ENCODE measurements around the gene SLC6A17.
A peak's percentile ranks its signal among the peaks of the same experiment; 100 is the strongest.

SLC6A17 gene

DNA sequence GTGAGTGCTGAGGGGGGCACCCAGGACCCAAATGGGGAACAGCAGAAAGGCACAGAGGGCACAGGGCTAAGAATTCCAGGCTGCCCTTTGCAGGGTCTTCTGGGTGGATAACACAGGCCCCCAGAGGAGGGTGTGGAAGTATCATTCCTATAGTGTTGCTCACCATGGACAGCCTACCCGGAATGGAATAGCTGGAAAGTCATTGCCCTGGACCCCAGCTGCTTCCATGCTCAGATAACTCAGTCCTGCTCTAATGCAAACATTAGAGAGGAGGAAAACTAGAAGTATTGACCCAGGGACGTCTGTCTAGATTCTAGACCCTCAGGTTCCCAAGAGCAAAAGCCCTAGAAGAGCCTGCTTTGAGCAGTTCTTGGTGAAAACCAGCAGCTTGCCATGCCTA, 24.7 kb downstream of the SLC6A17 start:
- DNase-seq (ENCODE audit: low read depth) = no peak

DNA sequence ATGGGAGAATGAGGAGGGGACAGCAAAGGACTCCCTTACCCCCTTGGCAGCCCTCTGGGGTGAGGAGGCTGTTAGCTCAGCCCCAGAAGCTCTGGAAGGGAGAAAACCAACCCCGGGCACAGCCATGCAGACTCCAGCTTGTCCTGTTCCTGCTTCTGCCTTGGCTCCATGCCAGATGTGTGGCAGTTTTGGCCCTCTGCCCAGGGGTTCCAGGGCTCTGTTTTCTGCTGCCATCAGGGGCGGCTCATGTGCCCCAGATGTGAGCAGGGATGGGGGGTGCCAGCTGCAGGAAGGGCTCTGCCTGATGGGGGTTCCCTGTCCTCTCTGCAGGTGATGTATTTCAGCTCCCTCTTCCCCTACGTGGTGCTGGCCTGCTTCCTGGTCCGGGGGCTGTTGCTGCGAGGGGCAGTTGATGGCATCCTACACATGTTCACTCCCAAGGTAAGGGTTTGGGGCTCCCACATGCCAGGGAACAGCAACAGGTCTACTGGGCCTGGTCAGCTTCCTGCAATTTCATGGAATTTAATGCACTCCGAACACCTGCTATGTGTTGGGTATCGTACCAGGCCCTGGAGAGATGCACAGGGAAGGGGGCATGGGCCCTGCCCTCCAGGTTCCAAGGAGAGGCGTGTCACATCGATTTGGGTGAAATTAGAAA, 26.1 kb downstream of the SLC6A17 start:
- DNase-seq (ENCODE audit: low read depth) = no peak

DNA sequence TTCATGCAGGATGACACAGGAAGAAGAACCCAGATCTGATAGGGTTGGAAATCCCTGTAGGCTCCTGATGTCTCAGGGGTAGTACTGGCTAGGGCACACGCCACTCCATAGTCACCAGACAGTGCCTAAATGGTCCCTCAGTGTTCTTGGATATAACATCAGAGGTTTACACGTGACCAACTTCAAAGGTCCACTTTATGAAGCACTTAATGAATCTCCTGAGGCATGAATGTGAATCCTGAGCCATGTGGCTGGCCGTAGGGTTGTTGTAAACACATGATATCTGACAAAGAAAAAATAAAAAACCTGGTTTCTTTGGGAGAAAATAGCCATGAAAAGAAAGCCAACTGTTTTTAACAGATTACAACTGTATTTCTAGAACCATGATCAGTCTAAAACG, 27.5 kb downstream of the SLC6A17 start:
- no peak for DNase-seq (ENCODE audit: low read depth)

DNA sequence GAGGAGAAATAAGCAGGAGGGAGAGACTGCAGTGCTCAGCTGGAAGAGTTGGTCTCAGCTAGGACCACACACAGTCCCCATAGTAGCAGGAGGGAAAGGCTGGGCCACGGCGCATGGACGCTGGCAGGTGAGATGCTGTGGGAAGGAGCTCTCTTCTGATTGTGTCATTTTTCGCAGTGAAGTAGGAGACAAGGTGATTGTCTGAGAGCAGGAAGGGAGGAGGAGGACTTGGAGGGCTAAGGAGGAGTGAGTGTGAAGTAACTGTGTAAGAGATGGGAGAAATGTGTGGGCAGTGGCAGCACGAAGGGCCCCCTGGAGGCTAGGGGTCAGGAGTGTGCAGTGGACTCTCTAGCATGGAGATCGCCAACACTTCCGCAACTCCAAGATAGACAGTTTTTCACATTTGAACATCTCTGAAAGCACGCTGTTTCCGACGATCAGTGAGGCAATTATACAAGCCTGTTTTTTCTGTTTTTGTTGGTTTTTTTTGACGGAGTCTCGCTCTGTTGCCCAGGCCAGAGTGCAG, 33.4 kb downstream of the SLC6A17 start:
- DNase-seq (ENCODE audit: low read depth) = no peak

DNA sequence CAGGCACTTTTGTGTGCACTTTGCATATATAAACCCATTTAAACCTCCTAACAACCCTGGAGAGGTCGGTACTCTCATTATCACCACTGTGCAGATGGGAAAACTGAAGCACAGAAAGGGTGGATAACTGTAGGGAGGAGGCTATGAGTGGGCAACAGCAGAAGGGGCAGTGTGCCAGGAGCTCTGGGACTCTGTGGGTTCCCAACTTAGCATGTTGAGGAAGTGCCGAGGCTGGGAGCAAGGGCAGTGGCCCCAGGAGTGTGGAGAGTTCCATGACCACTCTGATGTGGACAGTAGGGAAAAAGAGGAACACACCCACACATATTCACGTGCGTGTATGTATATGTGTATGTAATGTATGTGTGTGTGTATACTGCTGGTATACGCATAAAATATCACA, 34.2 kb downstream of the SLC6A17 start:
- no peak for DNase-seq (ENCODE audit: low read depth)

DNA sequence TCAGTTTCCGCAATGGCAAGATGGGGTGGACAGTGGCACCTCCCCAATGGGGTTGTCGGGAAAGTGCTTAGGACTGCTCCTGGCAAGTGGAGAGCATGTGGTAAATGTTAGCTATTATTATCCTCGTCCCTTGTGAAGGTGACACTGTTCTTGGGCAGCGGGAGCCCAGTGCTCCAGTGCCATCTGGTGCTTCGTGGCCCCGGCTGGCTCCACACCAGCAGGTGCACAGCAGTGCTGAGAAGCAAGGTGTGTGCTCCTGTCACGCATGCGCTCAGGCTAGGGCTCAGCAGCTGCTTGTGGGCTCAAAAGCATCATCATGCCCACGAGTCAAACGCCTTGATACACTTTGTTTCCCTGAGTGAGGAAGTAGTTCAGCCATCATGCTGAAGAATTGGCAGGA, 34.9 kb downstream of the SLC6A17 start:
- no peak for DNase-seq (ENCODE audit: low read depth)

DNA sequence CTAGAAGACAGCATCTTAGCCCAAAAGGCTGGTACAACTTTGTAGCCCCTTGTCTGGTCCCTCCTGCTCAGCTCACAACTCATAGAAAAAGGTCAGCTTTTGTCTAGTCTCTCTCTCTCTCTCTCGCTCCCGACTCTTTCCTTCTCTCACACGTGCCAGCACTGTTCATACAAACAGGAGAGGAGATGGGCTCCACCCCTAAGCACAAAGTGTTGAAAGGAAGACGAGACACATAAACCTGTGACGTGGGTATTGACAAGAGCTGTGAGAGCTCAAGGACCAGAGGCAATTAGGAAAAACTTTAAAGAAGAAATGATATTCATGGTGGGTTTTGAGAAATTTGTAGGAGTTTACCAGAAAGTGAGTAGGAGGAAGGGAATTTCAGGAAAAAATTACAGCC, 36.3 kb downstream of the SLC6A17 start:
- no peak for DNase-seq (ENCODE audit: low read depth)

DNA sequence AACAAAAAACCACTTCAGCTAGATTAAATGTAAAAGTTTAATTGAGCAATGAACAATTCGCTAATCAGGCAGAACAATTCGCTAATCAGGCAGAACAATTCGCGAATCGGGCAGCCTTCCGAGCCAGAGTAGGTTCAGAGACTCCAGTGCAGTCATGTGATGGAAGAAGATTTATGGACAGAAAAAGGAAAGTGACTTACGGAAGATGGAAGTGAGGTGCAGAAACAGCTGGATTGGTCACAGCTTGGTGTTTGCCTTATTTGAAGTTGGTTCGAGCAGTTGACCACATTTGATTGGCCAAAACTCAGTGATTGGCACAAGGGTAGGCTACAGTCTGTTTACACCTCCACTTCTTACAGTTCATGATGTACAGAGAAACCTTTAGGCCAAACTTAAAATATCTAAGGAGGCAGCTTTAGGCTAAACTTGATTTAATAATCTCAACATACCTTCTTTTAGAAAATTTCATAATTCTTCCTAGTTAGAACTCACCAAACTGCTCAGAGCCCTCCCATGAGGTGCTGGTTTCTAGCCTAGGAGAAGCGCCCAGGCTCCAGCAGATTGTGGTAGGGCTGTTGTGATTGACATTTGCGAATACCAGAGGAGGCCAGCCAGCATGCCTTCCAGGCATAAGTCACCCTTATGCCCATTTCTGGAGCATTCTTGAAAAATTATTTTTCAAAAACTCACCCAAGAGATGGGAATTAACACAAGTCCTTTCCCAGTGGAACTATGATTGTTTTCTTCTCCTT, 37.0 kb downstream of the SLC6A17 start:
- no peak for DNase-seq (ENCODE audit: low read depth)

DNA sequence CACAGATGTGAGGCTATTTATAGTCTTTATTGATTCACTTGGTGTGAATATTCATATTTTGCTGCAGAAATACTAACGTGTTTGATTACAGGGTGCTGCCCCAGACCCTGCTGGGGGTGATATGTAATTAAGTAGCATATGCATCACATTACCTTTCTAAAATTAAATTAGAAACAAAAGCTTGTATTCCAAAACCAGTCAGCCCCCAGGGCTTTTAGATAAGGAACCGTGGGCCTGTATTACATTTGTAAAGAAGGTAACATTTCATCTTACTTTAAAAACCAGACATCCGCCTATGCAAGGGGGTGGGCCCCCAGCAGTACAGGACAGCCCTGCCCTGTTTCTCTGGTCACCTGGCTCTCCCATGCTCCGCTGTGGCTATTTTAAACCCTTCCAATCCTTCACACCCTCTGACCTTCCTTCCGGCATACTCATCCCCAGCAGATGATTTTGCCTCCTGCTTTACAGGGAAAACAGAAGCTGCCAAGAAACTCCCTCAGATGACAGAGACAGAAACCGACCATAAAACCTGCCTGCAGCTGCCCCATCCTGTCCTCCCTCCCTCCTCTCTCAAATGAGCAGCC, 37.8 kb downstream of the SLC6A17 start:
- no peak for DNase-seq (ENCODE audit: low read depth)

DNA sequence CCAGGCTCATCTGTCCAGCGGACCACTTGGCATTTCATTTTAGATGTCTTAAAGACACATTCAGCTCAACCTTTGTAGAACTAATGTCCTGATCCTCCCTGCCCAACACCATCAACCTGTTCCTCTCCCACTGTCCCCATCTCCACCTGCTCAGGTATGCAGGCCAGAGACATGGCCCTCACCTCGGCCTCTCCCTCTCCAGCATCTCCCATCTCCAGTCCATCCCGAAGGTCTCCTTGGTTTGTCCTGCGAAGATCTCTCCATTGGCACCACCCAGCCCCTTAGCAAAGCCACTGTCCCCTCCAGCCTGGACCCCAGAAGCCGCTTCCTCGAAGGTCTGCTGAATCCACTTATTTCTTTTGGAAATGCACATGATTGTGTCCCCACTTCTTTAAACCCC, 38.9 kb downstream of the SLC6A17 start:
- DNase-seq (ENCODE audit: low read depth) = no peak

DNA sequence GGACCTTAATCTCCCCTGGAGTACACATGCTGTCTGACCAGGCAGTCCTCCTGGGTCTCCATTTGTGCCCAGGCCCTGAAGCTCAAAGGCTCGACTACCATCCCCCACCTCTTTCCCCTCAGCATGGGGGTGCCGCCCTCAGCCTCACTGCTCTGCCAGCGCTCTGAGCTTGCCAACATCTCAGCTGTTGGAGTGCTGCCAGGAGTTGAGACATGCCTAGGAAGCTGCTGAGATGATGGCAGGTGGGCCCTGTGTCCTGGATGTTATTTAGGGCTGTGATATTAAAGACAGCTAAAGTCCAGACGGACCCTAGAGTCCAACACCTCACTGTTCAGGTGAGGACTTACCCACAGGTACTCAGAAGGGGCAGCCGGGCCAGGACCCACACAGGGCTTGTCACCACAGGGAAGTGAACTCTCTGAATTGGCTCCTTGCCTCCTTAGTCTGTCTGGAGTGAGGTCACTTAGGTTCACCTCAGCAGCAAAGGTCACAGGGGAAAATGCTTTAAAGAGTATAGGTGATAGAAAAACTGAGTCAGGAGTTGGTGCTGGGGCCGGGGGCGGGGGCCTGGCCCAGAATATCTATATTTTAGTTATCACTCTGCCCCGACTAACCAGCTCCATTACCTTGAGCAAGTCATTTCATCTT, 40.1 kb downstream of the SLC6A17 start:
- DNase-seq (ENCODE audit: low read depth) = no peak

DNA sequence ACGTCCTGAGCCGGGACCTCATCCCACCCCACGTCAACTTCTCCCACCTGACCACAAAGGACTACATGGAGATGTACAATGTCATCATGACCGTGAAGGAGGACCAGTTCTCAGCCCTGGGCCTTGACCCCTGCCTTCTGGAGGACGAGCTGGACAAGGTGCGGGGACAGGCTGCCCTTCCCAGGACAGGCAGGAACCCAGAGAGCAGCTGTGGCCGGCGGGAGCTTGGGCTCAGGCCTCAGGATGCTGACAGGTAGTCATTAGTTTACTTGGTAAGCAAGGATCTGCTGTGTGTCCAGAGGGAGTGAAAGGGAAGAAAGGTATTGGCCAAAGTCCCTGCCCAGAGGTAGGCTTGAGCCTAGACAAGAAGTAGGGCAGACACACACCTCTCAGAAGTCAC, 42.2 kb downstream of the SLC6A17 start:
- no peak for DNase-seq (ENCODE audit: low read depth)

DNA sequence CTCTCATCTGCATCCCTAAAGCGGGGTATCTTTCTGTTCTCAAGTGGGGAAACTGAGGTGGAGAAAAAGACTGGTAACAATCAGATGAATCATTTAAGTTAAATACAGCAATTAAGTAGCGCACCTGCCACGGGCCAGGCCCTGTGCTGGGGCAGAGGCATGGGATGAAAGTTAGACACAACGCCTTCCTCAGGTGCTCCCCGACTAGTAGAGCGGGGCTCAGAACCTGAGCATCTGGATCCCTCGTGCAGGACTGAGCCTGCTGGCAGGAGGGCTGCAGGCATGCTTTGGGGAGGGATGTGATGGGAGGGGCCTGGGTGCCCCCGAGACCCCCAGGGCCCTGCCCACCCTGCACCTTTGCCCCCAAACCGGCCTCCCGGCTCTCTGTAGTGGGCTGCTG, 44.9 kb downstream of the SLC6A17 start:
- no peak for DNase-seq (ENCODE audit: low read depth)

DNA sequence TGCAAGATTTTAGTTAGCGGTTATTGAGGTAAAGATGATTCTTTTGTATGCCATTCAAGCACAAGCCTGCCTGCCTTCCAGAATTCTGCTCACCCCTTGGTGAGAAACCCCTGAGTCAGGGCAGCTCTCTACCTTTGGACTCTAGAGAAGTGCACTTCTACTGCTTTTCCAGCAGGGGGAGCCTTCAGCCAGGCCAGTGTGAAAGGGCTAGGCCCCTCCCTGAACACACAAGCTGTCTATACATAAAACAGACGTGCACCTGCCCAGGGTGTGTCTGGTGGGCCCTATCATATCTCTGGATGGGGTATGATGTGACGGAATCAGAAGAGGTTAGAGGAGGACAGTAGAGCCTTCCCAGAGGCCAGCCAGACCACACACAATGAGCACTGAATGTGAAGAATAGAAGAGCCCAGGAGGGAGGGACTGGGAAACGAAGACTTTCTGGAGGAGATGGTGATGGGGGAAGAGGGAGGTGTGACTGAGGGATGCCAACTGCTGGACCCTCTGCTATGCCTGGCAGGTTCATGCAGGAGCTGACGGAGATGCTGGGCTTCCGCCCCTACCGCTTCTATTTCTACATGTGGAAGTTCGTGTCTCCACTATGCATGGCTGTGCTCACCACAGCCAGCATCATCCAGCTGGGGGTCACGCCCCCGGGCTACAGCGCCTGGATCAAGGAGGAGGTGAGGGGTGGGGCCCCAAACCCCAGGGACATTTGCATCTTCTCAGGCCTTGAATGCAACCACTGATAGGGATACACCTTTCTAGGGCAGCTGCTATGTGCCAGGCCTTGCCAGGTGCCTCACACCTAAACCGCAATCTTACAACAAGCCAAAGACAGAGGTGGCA, 46.8 kb downstream of the SLC6A17 start:
- DNase-seq (ENCODE audit: low read depth) = peak; percentile 24

DNA sequence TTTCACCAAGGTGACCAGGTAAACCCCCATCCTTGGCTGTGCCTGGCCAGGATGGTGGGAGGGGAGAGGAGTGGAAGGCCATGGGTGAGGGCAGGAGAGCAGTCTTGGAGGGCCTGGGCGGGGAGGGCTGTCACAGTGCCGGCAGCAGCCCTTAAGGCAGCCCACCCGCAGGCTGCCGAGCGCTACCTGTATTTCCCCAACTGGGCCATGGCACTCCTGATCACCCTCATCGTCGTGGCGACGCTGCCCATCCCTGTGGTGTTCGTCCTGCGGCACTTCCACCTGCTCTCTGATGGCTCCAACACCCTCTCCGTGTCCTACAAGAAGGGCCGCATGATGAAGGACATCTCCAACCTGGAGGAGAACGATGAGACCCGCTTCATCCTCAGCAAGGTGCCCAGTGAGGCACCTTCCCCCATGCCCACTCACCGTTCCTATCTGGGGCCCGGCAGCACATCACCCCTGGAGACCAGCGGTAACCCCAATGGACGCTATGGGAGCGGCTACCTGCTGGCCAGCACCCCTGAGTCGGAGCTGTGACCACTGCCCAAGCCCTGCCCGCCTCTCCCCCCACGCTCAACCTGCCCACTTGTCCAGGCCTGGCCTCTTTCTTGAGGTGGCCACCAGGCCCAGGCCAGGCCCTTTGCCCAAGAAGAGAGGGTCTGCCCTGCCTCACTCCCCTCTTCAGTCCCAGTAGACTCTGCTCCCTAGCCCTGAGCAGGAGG, 47.8 kb downstream of the SLC6A17 start:
- no peak for DNase-seq (ENCODE audit: low read depth)

DNA sequence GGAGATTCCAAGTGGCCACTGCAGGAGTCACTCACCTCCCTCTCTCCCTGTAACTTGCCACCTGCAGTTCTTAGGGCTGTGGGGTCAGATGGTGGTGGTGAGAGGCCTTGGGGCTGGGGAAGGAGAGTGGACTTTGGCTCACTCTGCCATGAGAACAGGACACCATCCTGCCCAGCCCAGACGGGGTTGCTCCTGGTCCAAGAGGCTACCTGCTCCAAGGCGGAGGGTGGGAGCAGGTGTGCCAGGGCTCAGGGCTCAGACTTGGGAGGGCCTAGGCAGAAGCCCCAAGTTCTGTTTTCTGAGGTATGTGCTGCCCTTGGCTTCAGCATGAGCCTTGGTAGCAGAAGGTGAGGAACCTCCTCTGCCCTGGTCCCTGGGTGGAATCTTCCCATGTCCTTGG, 48.5 kb downstream of the SLC6A17 start:
- no peak for DNase-seq (ENCODE audit: low read depth)

DNA sequence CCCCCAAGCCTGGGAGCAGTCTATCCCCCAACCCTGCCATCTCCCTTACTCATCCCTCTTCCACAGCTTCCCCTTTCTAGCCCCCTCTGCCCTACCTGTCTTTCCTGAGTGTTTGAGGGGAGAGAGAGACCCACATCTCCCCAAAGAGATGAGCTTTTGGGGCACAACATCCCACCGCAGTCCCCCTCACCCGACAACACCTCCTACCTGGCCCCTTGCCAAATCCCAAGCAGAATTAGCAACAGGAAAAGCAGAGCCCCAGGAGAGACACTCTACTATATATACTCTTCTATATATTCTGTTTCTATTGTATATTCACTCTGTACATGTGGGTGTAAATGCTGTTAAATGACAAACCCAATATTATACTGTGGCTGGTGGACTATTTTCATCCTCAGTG, 49.9 kb downstream of the SLC6A17 start:
- DNase-seq (ENCODE audit: low read depth) = no peak

DNA sequence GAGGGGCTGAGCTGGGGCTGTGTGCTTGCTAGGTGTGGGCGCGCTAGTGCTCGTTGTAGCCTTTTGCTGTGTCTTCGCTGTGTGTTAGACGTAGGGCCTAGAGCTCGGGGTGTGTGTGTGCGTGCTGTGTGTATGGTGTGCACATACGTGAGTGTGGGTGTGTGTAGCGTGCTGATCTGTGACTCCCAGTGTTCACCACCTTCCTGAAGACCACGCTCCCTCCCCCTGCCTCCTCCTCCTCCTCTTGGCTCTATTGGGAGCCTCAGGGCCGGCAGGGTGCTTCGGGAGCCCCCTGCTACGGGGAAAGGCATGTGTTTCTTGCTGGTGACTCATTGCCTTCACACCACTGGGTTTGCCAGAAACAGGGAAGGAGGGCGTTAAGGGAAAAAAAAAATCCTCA, 50.4 kb downstream of the SLC6A17 start:
- no peak for DNase-seq (ENCODE audit: low read depth)

DNA sequence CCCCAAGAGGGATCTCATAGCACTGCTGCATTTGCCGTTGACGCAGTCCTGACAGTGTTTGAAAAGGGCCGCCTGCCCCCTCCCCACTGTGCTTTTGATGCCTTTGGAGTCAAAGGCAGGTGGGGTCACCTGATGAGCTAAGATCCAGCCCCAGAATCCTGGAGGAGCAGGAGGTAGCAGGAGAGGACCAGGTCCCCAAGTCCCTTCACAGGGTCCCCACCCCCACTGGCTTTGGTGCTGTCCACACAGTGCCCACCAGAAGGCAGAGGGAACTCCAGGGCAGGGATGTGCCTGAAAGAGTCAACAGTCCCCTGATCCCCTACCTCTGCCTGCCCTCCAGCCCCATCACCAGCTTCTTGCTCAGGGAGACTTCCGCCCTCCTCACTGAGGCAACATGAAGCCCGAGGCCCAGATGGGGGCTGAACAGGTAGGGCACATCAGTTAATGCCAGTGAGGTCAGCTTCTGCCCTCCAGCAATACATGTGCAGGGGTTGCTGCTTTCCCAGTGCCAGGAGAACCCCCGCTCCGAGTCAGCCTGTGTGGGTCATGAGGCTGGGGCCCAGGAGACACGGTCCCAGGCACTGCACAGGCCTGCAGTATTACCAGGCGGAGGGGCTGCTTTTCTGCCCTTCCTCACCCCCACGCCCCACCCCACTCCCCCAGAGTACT, 51.0 kb downstream of the SLC6A17 start:
- no peak for DNase-seq (ENCODE audit: low read depth)

DNA sequence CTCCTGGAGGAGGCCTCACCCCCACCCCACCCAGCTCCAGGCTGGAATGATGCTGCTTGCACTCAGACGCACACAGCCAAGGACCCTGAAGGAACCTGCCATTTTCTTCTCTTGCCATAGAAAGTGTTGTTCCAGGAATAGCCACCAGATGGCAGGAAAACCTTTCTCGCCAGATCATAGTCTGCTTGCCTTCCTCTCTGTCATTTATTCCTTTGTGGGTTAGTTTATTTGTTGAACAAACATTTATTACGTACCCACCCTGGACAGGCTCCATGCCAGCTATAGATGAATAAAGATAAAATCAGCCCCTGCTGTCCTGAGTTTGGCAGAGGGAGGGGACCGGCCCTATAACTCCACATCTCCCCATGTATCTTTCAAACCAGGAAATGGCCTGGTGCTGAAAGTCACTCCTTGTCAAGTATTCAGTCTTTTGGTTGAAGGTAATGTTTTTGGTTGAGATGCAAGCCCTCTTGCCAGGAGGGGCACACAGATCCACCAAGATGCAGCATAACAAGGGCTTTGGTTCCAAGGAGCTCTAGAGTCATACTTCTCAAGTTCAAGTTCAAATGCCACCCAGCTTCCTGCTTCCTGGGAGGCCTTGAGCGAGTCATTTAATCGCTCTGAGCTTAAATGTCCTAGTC, 52.8 kb downstream of the SLC6A17 start:
- DNase-seq (ENCODE audit: low read depth) = peak; percentile 26

Measured in activated T-helper 1 cell treated with Interleukin-2 at 50 U/mL for 16 hours (primary cell).